ENCODE results near the gene CHCHD3.

DNA sequence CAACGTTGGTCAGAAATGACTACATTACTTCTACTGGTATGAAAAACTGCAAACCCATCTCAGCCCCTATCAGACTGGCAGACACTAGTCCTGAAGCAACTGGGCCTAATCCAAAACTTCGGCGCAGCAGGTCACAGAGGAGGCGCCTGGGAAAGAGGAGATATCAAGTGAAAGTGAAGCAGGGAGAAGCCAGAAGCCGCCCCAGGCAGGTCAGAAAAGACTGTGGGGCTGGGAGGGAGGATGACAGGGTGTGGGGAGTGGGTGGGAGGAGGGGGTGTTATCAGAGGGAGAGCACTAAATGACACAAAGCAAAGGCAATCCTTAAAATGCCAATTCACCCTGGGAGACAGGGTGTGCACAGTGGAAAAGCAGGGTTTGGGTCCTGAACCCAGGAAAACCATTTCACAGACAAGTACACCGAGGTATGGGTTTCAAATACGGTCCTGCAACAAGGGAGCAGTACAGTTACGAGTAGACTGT, 731 bp downstream of the CHCHD3 start:
- TF ChIP-seq, protein P1, sequence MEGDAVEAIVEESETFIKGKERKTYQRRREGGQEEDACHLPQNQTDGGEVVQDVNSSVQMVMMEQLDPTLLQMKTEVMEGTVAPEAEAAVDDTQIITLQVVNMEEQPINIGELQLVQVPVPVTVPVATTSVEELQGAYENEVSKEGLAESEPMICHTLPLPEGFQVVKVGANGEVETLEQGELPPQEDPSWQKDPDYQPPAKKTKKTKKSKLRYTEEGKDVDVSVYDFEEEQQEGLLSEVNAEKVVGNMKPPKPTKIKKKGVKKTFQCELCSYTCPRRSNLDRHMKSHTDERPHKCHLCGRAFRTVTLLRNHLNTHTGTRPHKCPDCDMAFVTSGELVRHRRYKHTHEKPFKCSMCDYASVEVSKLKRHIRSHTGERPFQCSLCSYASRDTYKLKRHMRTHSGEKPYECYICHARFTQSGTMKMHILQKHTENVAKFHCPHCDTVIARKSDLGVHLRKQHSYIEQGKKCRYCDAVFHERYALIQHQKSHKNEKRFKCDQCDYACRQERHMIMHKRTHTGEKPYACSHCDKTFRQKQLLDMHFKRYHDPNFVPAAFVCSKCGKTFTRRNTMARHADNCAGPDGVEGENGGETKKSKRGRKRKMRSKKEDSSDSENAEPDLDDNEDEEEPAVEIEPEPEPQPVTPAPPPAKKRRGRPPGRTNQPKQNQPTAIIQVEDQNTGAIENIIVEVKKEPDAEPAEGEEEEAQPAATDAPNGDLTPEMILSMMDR (IDR thresholded peaks at IDR 0.05), result no peak
- no peak for TF ChIP-seq POLR2A (IDR thresholded peaks at IDR 0.05)

Data from right lobe of liver (tissue), 4 donors.